Spleen (tissue), 11 donors: ENCODE results near the gene NUDT3. TPM values are rescaled to one million over a fixed set of nuclear protein-coding genes. Genes with fewer than 3 reads are reported as not detected.

Experiments
- DNase-seq: peaks from one replicate; pipeline ENCODE4 v3.0.0-alpha.2; 2020
- H3K27ac ChIP-seq, 8 donors: fragments of 200-600 bp; sonication (generic) in 7 of 8; 1 replicate in 4 of 8; 2 replicates in 4 of 8; pipeline versions ENCODE4 v1.5.0 to v1.8.0; 2016 to 2021; ENCODE audit warnings: inconsistent platforms in 4 of 8, mild to moderate bottlenecking in 4 of 8, moderate library complexity in 1 of 8
- H3K27me3 ChIP-seq, 7 donors: fragments of 200-600 bp; sonication (generic) in 6 of 7; replicated peaks in 1 of 7; 1 replicate in 4 of 7; 2 replicates in 3 of 7; pipeline versions ENCODE4 v1.5.0 to v1.8.0; 2016 to 2021; ENCODE audit warnings: inconsistent platforms in 3 of 7, mild to moderate bottlenecking in 1 of 7
- H3K36me3 ChIP-seq, 6 donors: fragments of 200-600 bp; sonication (generic) in 5 of 6; 1 replicate in 4 of 6; 2 replicates in 2 of 6; pipeline versions ENCODE4 v1.5.0 to v1.8.0; 2016 to 2021; ENCODE audit warnings: inconsistent platforms in 2 of 6
- H3K4me1 ChIP-seq, 6 donors: fragments of 200-600 bp; sonication (generic) in 5 of 6; 1 replicate in 3 of 6; 2 replicates in 3 of 6; pipeline versions ENCODE4 v1.5.0 to v1.8.0; 2016 to 2021; ENCODE audit warnings: inconsistent platforms in 3 of 6
- H3K4me3 ChIP-seq, 8 donors: fragments of 200-600 bp; sonication (generic) in 7 of 8; 1 replicate in 4 of 8; 2 replicates in 4 of 8; pipeline versions ENCODE4 v1.5.0 to v1.8.0; 2016 to 2021; ENCODE audit warnings: inconsistent platforms in 4 of 8, mild to moderate bottlenecking in 4 of 8, moderate library complexity in 2 of 8
- H3K9me3 ChIP-seq, 8 donors: fragments of 200-600 bp; sonication (generic) in 7 of 8; 1 replicate in 4 of 8; 2 replicates in 4 of 8; pipeline versions ENCODE4 v1.5.0 to v1.8.0; 2016 to 2021; ENCODE audit warnings: inconsistent platforms in 4 of 8
- POLR2A ChIP-seq, 3 donors: fragments of 450-650 bp; IDR thresholded peaks; one replicate each; pipeline ENCODE4 v1.5.1; 2017; ENCODE audit warnings: antibody characterized with exemption in 3 of 3, mild to moderate bottlenecking in 1 of 3
- POLR2AphosphoS5 ChIP-seq, 3 donors: sonication (generic); formaldehyde crosslinking; IDR thresholded peaks; one replicate each; pipeline ENCODE4 v1.5.1; 2017; ENCODE audit warnings: antibody characterized with exemption in 3 of 3
- WGBS, 5 donors: extraction: QIAGEN DNeasy Blood & Tissue Kit in 3 of 5; methylation state at CpG; one replicate each; pipeline versions ENCODE4 v1.1.5 to v1.1.7; 2013 to 2018; 5-methylcytosine and 5-hydroxymethylcytosine counted together
- intact Hi-C: fragments of 100-400 bp; cut with DNase I; formaldehyde crosslinking; loops from one replicate; pipeline ENCODE4 v1.15.0; 2023; ENCODE audit warnings: low total_unique reads
- polyA plus RNA-seq, 3 donors: library from polyadenylated mRNA; stranded (reverse); fragments of 200-250 nt; gene quantifications; one replicate each; pipeline ENCODE4 v1.2.1, GENCODE V29; 2013
- total RNA-seq, 7 donors: library from RNA; depleted of rRNA in 3 of 7; stranded (reverse); fragments of >200 nt in 3 of 7; fragmentation: NEBNext Ultra II Directional in 4 of 7; extraction: Animal tissue kit (Norgen Biotek cat#: 25700) in 4 of 7; gene quantifications; one replicate each; pipeline versions ENCODE4 v1.1.0 to v1.2.1, GENCODE V29; 2016 to 2021
- TF ChIP-seq, protein P1 (sequence below), 11 experiments: fragments of 200-600 bp in 7 of 11; fragments of 450-650 bp in 4 of 11; sonication (generic) in 4 of 11; IDR thresholded peaks in 8 of 11; conservative IDR thresholded peaks in 3 of 11; 1 replicate in 7 of 11; 2 replicates in 4 of 11; pipeline versions ENCODE4 v1.4.0 to v1.8.0; 2016 to 2021; ENCODE audit warnings: antibody characterized with exemption in 11 of 11, inconsistent platforms in 4 of 11, mild to moderate bottlenecking in 1 of 11
- donor health status: healthy with polysubstance abuse.
- donor health status: DM: no; HTN: no; CAD: no; lungs with moderate emphysema.
- donor health status: DM: no; HTN: no; CAD: no.
- donor health status: Bipolar disorder and iron deficiency.
- donor health status: healthy.
- donor health status: DM: no; HTN: no; CAD: no.
- donor health status: DM: yes; HTN: yes; CAD: no.

Gene NUDT3
- total and polyA plus RNA-seq, 10 donors = 9.2 to 54.2 (median 37.8) TPM

GRCh38 chr6:34437644-34437970, 45.1 kb upstream of the NUDT3 start:
- no peaks in the 10 kb centered on the region for H3K27me3 ChIP-seq
- WGBS, 5 donors = 79 to 91% (median 83%) methylated on average over 1 of the region's 1 CpG
- DNase-seq = no peak
- no peak for TF ChIP-seq POLR2A (IDR thresholded peaks at IDR 0.05)
- TF ChIP-seq POLR2AphosphoS5 (IDR thresholded peaks at IDR 0.05) = no peak
- TF ChIP-seq, protein P1, sequence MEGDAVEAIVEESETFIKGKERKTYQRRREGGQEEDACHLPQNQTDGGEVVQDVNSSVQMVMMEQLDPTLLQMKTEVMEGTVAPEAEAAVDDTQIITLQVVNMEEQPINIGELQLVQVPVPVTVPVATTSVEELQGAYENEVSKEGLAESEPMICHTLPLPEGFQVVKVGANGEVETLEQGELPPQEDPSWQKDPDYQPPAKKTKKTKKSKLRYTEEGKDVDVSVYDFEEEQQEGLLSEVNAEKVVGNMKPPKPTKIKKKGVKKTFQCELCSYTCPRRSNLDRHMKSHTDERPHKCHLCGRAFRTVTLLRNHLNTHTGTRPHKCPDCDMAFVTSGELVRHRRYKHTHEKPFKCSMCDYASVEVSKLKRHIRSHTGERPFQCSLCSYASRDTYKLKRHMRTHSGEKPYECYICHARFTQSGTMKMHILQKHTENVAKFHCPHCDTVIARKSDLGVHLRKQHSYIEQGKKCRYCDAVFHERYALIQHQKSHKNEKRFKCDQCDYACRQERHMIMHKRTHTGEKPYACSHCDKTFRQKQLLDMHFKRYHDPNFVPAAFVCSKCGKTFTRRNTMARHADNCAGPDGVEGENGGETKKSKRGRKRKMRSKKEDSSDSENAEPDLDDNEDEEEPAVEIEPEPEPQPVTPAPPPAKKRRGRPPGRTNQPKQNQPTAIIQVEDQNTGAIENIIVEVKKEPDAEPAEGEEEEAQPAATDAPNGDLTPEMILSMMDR (IDR thresholded peaks at IDR 0.05 in 8 of 11, conservative IDR thresholded peaks at IDR 0.05 in 3 of 11) = no peak
- intact Hi-C loops = no loop called here
- H3K36me3 ChIP-seq = no peaks in the 10 kb centered on the region
- no peak overlapping the region for H3K27ac ChIP-seq
- no peaks in the 10 kb centered on the region for H3K4me1 ChIP-seq
- no peaks in the 10 kb centered on the region for H3K9me3 ChIP-seq
- H3K4me3 ChIP-seq = no peak overlapping the region

GRCh38 chr6:34436803-34437643, 44.6 kb upstream of the NUDT3 start:
- no peaks in the 10 kb centered on the region for H3K4me1 ChIP-seq
- H3K9me3 ChIP-seq = no peaks in the 10 kb centered on the region
- H3K36me3 ChIP-seq = no peaks in the 10 kb centered on the region
- DNase-seq = no peak
- no peak overlapping the region for H3K4me3 ChIP-seq
- no peak overlapping the region for H3K27ac ChIP-seq
- 87 to 93% (median 91%) methylated on average over 14 to 38 of the region's 38 CpGs for WGBS, 5 donors
- H3K27me3 ChIP-seq = no peaks in the 10 kb centered on the region
- intact Hi-C loops = no loop called here
- TF ChIP-seq POLR2A (IDR thresholded peaks at IDR 0.05) = no peak
- TF ChIP-seq, protein P1 (IDR thresholded peaks at IDR 0.05 in 8 of 11, conservative IDR thresholded peaks at IDR 0.05 in 3 of 11) = no peak

DNA sequence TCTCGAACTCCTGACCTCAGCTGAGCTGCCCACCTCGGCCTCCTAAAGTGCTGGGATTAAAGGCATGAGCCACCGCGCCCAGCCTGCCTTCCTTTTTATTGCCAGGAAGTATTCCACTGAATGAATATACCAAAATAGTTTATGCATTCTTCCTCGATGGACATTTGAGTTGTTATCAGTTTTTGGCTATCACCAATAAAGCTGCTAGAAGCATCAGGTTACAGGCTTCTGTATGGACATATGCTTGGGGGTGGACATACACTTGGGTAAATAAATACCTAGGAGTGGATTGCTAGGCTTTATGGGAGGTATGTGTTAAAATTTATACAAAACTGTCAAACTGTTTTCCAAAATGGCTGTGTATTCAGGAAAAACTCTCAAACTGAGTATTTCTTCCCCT, 43.4 kb upstream of the NUDT3 start:
- Histone ChIP-seq H3K27me3 (no peaks in the 10 kb centered on the region), H3K4me1 (no peaks in the 10 kb centered on the region), H3K36me3 (no peaks in the 10 kb centered on the region), H3K4me3 (no peak overlapping the region), H3K9me3 (peaks cover 0 to under 1% (median 0%) of the 10 kb centered on the region in 8 donors), H3K27ac (no peak overlapping the region)
- TF ChIP-seq, protein P1 (IDR thresholded peaks at IDR 0.05 in 8 of 11, conservative IDR thresholded peaks at IDR 0.05 in 3 of 11) = no peak
- TF ChIP-seq POLR2A (IDR thresholded peaks at IDR 0.05) = no peak
- no peak for TF ChIP-seq POLR2AphosphoS5 (IDR thresholded peaks at IDR 0.05)
- WGBS, 5 donors = 73 to 81% (median 75%) methylated on average over 5 of the region's 5 CpGs
- intact Hi-C loops = no loop called here
- no peak for DNase-seq

GRCh38 chr6:34425498-34426410, 33.3 kb upstream of the NUDT3 start, which contains the start of gene RPS10:
Gene RPS10, minus strand, starts transcription at chr6:34426069. Its CDS starts 848 bp downstream, at chr6:34425221.
- 0 to 1% (median 0%) methylated on average over 35 to 58 of the region's 58 CpGs for WGBS, 5 donors
- TF ChIP-seq, protein P1 (IDR thresholded peaks at IDR 0.05 in 8 of 11, conservative IDR thresholded peaks at IDR 0.05 in 3 of 11) = peak in 1 of 11 experiments; percentile 26
- TF ChIP-seq POLR2A (IDR thresholded peaks at IDR 0.05) = peak; percentile 51 to 73 (median 55)
- peak; percentile 92 to 96 (median 94) for TF ChIP-seq POLR2AphosphoS5 (IDR thresholded peaks at IDR 0.05)
- peaks cover 15 to 43% (median 37%) of the 10 kb centered on the region in 6 donors for H3K36me3 ChIP-seq
- H3K9me3 ChIP-seq = peaks cover 0 to under 1% (median 0%) of the 10 kb centered on the region in 8 donors
- H3K27me3 ChIP-seq = no peaks in the 10 kb centered on the region
- H3K4me3 ChIP-seq = peak within 1 kb of the TSS; percentile 62 to 93 (median 71)
- peaks cover 8 to 41% (median 28%) of the 10 kb centered on the region in 6 donors for H3K4me1 ChIP-seq
- peak within 1 kb of the TSS; percentile 78 to 89 (median 85) for H3K27ac ChIP-seq
- intact Hi-C loops = no loop called here
- DNase-seq = peak; percentile 98
